Adrenal gland (tissue), 5 donors: ENCODE measurements around the gene TMEM121.
"Not testable (repeated sequence)": the region's sequence is repeated elsewhere in the genome, so short reads cannot be mapped to it uniquely, and the experiment has no call there.

Experiments
- POLR2A ChIP-seq, 2 donors: fragments of 450-650 bp; IDR thresholded peaks; one replicate each; pipeline ENCODE4 v1.6.1; 2017; ENCODE audit warnings: antibody characterized with exemption in 2 of 2, mild to moderate bottlenecking in 2 of 2, moderate library complexity in 1 of 2
- TF ChIP-seq, protein P1 (sequence below), 6 experiments: fragments of 450-650 bp in 4 of 6; fragments of 200-600 bp in 2 of 6; sonication (generic) in 1 of 6; IDR thresholded peaks; 1 replicate in 5 of 6; 2 replicates in 1 of 6; pipeline versions ENCODE4 v1.5.1 to v1.8.0; 2016 to 2021; ENCODE audit warnings: antibody characterized with exemption in 6 of 6, mild to moderate bottlenecking in 2 of 6, moderate library complexity in 1 of 6
- donor health status: DM: no; HTN: no; CAD: no.

DNA sequence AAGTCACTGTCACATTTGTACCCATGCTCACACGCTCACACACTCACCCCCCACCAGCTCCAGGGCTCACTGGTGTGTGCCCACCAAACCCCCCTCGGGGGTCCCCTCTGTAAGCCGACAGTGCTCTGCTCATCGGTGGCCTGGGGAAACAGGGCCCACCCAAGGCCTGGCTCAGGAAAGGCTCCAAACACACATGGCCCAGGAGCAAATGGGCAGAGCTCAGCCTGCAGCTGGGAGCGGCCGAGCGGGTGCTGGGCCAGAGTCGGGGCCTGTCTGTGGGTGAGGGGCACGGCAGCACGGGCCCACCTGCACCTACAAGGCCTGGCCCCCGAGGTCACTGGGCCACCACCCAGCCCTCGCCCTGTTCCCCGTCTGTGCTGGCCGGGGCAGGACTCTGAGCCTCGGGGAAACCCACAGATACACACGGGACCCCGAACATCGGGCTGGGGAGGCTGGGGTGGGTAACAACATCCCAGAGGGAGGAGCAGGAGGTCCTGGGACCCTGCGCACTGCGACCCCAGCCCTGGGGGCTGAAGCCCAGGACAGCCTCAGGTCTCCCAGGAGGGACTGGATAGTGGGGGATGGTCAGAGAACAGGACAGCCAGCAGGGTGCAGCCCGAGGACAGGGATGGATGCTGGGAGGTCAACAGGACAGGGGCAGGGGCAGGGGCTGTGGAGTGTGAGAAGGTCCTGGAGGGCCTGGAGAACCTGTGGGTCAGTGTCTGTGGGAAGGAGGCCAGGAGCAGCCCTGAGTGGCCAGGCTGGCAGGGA, 45.0 kb downstream of the TMEM121 start:
- TF ChIP-seq, protein P1, sequence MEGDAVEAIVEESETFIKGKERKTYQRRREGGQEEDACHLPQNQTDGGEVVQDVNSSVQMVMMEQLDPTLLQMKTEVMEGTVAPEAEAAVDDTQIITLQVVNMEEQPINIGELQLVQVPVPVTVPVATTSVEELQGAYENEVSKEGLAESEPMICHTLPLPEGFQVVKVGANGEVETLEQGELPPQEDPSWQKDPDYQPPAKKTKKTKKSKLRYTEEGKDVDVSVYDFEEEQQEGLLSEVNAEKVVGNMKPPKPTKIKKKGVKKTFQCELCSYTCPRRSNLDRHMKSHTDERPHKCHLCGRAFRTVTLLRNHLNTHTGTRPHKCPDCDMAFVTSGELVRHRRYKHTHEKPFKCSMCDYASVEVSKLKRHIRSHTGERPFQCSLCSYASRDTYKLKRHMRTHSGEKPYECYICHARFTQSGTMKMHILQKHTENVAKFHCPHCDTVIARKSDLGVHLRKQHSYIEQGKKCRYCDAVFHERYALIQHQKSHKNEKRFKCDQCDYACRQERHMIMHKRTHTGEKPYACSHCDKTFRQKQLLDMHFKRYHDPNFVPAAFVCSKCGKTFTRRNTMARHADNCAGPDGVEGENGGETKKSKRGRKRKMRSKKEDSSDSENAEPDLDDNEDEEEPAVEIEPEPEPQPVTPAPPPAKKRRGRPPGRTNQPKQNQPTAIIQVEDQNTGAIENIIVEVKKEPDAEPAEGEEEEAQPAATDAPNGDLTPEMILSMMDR (IDR thresholded peaks at IDR 0.05) = not testable (repeated sequence)
- TF ChIP-seq POLR2A (IDR thresholded peaks at IDR 0.05) = not testable (repeated sequence)
